H9 (cell line): ENCODE results near the gene SFRP5. TPM values are rescaled to one million over a fixed set of nuclear protein-coding genes. Genes with fewer than 3 reads are reported as not detected.

Experiments
- DNase-seq: peaks from one replicate; pipeline ENCODE4 v3.0.0-alpha.2; 2017
- H2AFZ ChIP-seq: one replicate; pipeline ENCODE4 v1.6.1; 2013; ENCODE audit warnings: mild to moderate bottlenecking, low read length, control low read depth, moderate library complexity
- H2AK5ac ChIP-seq: 2 replicates; pipeline ENCODE4 v1.6.1; 2013; ENCODE audit warnings: low read length, control low read depth, mixed read lengths; ENCODE audit not compliant: insufficient read length
- H2BK120ac ChIP-seq: one replicate; pipeline ENCODE4 v1.6.1; 2013; ENCODE audit warnings: low read depth, mild to moderate bottlenecking, low read length, control low read depth, inconsistent platforms; ENCODE audit not compliant: poor library complexity, severe bottlenecking
- H2BK12ac ChIP-seq: 2 replicates; pipeline ENCODE4 v1.6.1; 2013; ENCODE audit warnings: low read length, control low read depth, mixed read lengths, low read depth; ENCODE audit not compliant: insufficient read length
- H2BK15ac ChIP-seq: 2 replicates; pipeline ENCODE4 v1.6.1; 2013; ENCODE audit warnings: low read depth, low read length, control low read depth
- H2BK20ac ChIP-seq: one replicate; pipeline ENCODE4 v1.6.1; 2013; ENCODE audit warnings: low read depth, mild to moderate bottlenecking, low read length, control low read depth, inconsistent platforms; ENCODE audit not compliant: poor library complexity, severe bottlenecking
- H2BK5ac ChIP-seq: 2 replicates; pipeline ENCODE4 v1.6.1; 2013; ENCODE audit warnings: low read length, control low read depth, mixed read lengths; ENCODE audit not compliant: insufficient read length
- H3K14ac ChIP-seq: 2 replicates; pipeline ENCODE4 v1.6.1; 2013; ENCODE audit warnings: low read length, control low read depth; ENCODE audit not compliant: insufficient read depth
- H3K18ac ChIP-seq: 2 replicates; pipeline ENCODE4 v1.6.1; 2013; ENCODE audit warnings: low read depth, mild to moderate bottlenecking, mixed read lengths, low read length, control low read depth; ENCODE audit not compliant: insufficient read length
- H3K23ac ChIP-seq: 2 replicates; pipeline ENCODE4 v1.6.1; 2013; ENCODE audit warnings: low read length, control low read depth, mixed read lengths, low read depth; ENCODE audit not compliant: insufficient read length
- H3K23me2 ChIP-seq: 2 replicates; pipeline ENCODE4 v1.6.1; 2013; ENCODE audit warnings: low read depth, mild to moderate bottlenecking, mixed read lengths, low read length, control low read depth; ENCODE audit not compliant: insufficient read length, poor library complexity, severe bottlenecking
- H3K27ac ChIP-seq: 2 replicates; pipeline ENCODE4 v1.5.1; 2013; ENCODE audit warnings: low read length, control low read depth, mixed read lengths, low read depth; ENCODE audit not compliant: insufficient read length
- H3K27me3 ChIP-seq: 2 replicates; pipeline ENCODE4 v1.6.1; 2013; ENCODE audit warnings: low read length, control low read depth, inconsistent platforms; ENCODE audit not compliant: insufficient read depth
- H3K4ac ChIP-seq: 2 replicates; pipeline ENCODE4 v1.6.1; 2013; ENCODE audit warnings: low read depth, mild to moderate bottlenecking, control low read depth, inconsistent platforms, low read length, moderate library complexity
- H3K4me1 ChIP-seq: 2 replicates; pipeline ENCODE4 v1.6.1; 2013; ENCODE audit warnings: low read length, control low read depth, inconsistent platforms; ENCODE audit not compliant: insufficient read depth
- H3K4me2 ChIP-seq: 2 replicates; pipeline ENCODE4 v1.6.1; 2013; ENCODE audit warnings: low read length, control low read depth, mixed read lengths; ENCODE audit not compliant: insufficient read length, insufficient read depth
- H3K56ac ChIP-seq: 2 replicates; pipeline ENCODE4 v1.6.1; 2013; ENCODE audit warnings: low read depth, mild to moderate bottlenecking, mixed read lengths, low read length, control low read depth; ENCODE audit not compliant: insufficient read length
- H3K79me1 ChIP-seq: 2 replicates; pipeline ENCODE4 v1.6.1; 2013; ENCODE audit warnings: low read depth, mild to moderate bottlenecking, moderate library complexity, low read length, control low read depth, inconsistent platforms; ENCODE audit not compliant: insufficient read depth, poor library complexity, severe bottlenecking
- H3K79me2 ChIP-seq: 2 replicates; pipeline ENCODE4 v1.6.1; 2013; ENCODE audit warnings: low read length, control low read depth, inconsistent platforms; ENCODE audit not compliant: insufficient read depth
- H3K9ac ChIP-seq: 2 replicates; pipeline ENCODE4 v1.6.1; 2013; ENCODE audit warnings: low read length, control low read depth, mixed read lengths; ENCODE audit not compliant: insufficient read length; ENCODE audit errors: extremely low read depth
- H3K9me3 ChIP-seq: one replicate; pipeline ENCODE4 v1.6.1; 2013; ENCODE audit warnings: low read depth, low read length, inconsistent platforms; ENCODE audit not compliant: control insufficient read depth
- H3T11ph ChIP-seq: one replicate; pipeline ENCODE4 v1.6.1; 2013; ENCODE audit warnings: mild to moderate bottlenecking, low read length, control low read depth, inconsistent platforms
- H4K20me1 ChIP-seq: one replicate; pipeline ENCODE4 v1.6.1; 2013; ENCODE audit not compliant: control insufficient read depth, insufficient read length, insufficient read depth
- H4K5ac ChIP-seq: 2 replicates; pipeline ENCODE4 v1.6.1; 2013; ENCODE audit warnings: low read depth, mild to moderate bottlenecking, mixed read lengths, low read length, control low read depth; ENCODE audit not compliant: insufficient read length
- H4K8ac ChIP-seq: replicated peaks from 2 replicates; pipeline ENCODE4 v1.6.1; 2013; ENCODE audit warnings: low read length, control low read depth, mixed read lengths, low read depth; ENCODE audit not compliant: insufficient read length
- H4K91ac ChIP-seq: 2 replicates; pipeline ENCODE4 v1.6.1; 2013; ENCODE audit warnings: low read depth, mild to moderate bottlenecking, moderate library complexity, mixed read lengths, low read length, control low read depth; ENCODE audit not compliant: insufficient read length
- H3K27ac Mint-ChIP-seq, 3 experiments: 2 replicates in 2 of 3; 3 replicates in 1 of 3; pipeline ENCODE4 v1.8.0; 2020 to 2021; ENCODE audit warnings: mixed read lengths in 3 of 3, mild to moderate bottlenecking in 1 of 3, moderate library complexity in 1 of 3
- H3K27me3 Mint-ChIP-seq: 2 replicates; pipeline ENCODE4 v1.8.0; 2021; ENCODE audit warnings: low read depth, mild to moderate bottlenecking, moderate library complexity, mixed read lengths
- H3K36me3 Mint-ChIP-seq, 3 experiments: 2 replicates in 2 of 3; 3 replicates in 1 of 3; pipeline ENCODE4 v1.8.0; 2020 to 2021; ENCODE audit warnings: low read depth in 3 of 3, mixed read lengths in 3 of 3; ENCODE audit not compliant: insufficient read depth in 1 of 3
- H3K4me1 Mint-ChIP-seq, 2 experiments: 2 replicates each; pipeline ENCODE4 v1.8.0; 2020; ENCODE audit warnings: mixed read lengths in 2 of 2
- H3K4me3 Mint-ChIP-seq, 2 experiments: 2 replicates in 1 of 2; 3 replicates in 1 of 2; pipeline ENCODE4 v1.8.0; 2020 to 2021; ENCODE audit warnings: mild to moderate bottlenecking in 2 of 2, mixed read lengths in 2 of 2, moderate library complexity in 1 of 2
- H3K9me3 Mint-ChIP-seq, 2 experiments: 2 replicates in 1 of 2; 3 replicates in 1 of 2; pipeline ENCODE4 v1.8.0; 2020; ENCODE audit warnings: mild to moderate bottlenecking in 2 of 2, mixed read lengths in 2 of 2, moderate library complexity in 1 of 2
- CTCF ChIP-seq: fragments of 200-600 bp; sonication (generic); conservative IDR thresholded peaks from 3 replicates; pipeline ENCODE4 v1.8.0; 2021; ENCODE audit warnings: antibody characterized with exemption, mild to moderate bottlenecking
- WGBS: extraction: QIAGEN DNeasy Blood & Tissue Kit; methylation state at CpG from one replicate; pipeline ENCODE4 v1.1.7; 2013; ENCODE audit warnings: missing lambda C conversion rate, low lambda C conversion rate, mixed read lengths; ENCODE audit not compliant: insufficient read length; ENCODE audit errors: extremely low coverage; 5-methylcytosine and 5-hydroxymethylcytosine counted together
- total RNA-seq: library from RNA; stranded (reverse); gene quantifications from 2 replicates; pipeline ENCODE4 v1.2.1, GENCODE V29; 2021

The SFRP5 gene
- total RNA-seq, 1 experiment from 2014 or later = 1.7 TPM

- no CpG with 5 or more reads among the region's 6 CpGs for whole genome bisulfite sequencing
Measured at GRCh38 chr10:97789770-97790397, 18.1 kb upstream of the SFRP5 start.

More at GRCh38 chr10:97789770-97790397, 18.1 kb upstream of the SFRP5 start:
- H3K79me1 ChIP-seq = no peaks in the 10 kb centered on the region
- no peak overlapping the region for H3K14ac ChIP-seq
- H3K23ac ChIP-seq = no peak overlapping the region
- no peak overlapping the region for H3K27ac Mint-ChIP-seq
- H3K9me3 ChIP-seq = no peaks in the 10 kb centered on the region
- H3K4me1 ChIP-seq = no peaks in the 10 kb centered on the region
- H4K5ac ChIP-seq = no peak overlapping the region
- no peak overlapping the region for H3K4me2 ChIP-seq
- no peak for DNase-seq
- no peaks in the 10 kb centered on the region for H3K36me3 Mint-ChIP-seq
- H2BK15ac ChIP-seq = no peak overlapping the region
- H2AK5ac ChIP-seq = no peak overlapping the region
- H2BK5ac ChIP-seq = no peak overlapping the region
- no peaks in the 10 kb centered on the region for H3K23me2 ChIP-seq
- H3K4ac ChIP-seq = no peak overlapping the region
- no peak for TF ChIP-seq CTCF
- no peak overlapping the region for H3T11ph ChIP-seq
- peaks cover 7 to 12% of the 10 kb centered on the region in 2 experiments for H3K4me1 Mint-ChIP-seq
- no peak overlapping the region for H2BK20ac ChIP-seq
- no peak overlapping the region for H2AFZ ChIP-seq
- no peak overlapping the region for H4K91ac ChIP-seq
- peaks cover 4% of the 10 kb centered on the region for H4K20me1 ChIP-seq
- no peak overlapping the region for H3K27ac ChIP-seq
- no peak overlapping the region for H2BK120ac ChIP-seq
- no peak overlapping the region for H3K4me3 Mint-ChIP-seq
- no peak overlapping the region for H4K8ac ChIP-seq
- no peak overlapping the region for H3K18ac ChIP-seq
- H3K27me3 ChIP-seq = no peaks in the 10 kb centered on the region
- H2BK12ac ChIP-seq = no peak overlapping the region
- H3K79me2 ChIP-seq = no peaks in the 10 kb centered on the region
- no peaks in the 10 kb centered on the region for H3K9me3 Mint-ChIP-seq
- peaks cover 7% of the 10 kb centered on the region for H3K27me3 Mint-ChIP-seq
- no peak overlapping the region for H3K9ac ChIP-seq
- no peak overlapping the region for H3K56ac ChIP-seq
